H1 (cell line): Measurements from ENCODE around the gene ITGA8. TPM values are rescaled to one million over a fixed set of nuclear protein-coding genes. Genes with fewer than 3 reads are reported as not detected.

Source experiments
- KDM5A ChIP-seq: fragments of 200-600 bp; IDR thresholded peaks from 2 replicates; pipeline ENCODE4 v1.7.1; 2012; ENCODE audit warnings: mild to moderate bottlenecking, low read length, inconsistent platforms, mixed read lengths
- NRF1 ChIP-seq: IDR thresholded peaks from 2 replicates; pipeline ENCODE4 v1.6.1; 2011; ENCODE audit warnings: mild to moderate bottlenecking, low read depth, low read length, improper control_type of control experiment
- polyA plus RNA-seq, 7 experiments: library from polyadenylated mRNA; depleted of rRNA in 3 of 7; stranded (reverse) in 5 of 7; unstranded in 2 of 7; fragments of >200 nt in 5 of 7; fragments of 200-250 nt in 2 of 7; gene quantifications; 1 replicate in 5 of 7; 2 replicates in 1 of 7; 4 replicates in 1 of 7; pipeline versions ENCODE4 v1.2.1 to v1.2.3, GENCODE V29; 2011 to 2013; ENCODE audit warnings: missing spikeins in 2 of 7, mixed read lengths in 2 of 7
- total RNA-seq: library from RNA; stranded (reverse); fragmentation: NEBNext Ultra II Directional; extraction: Animal tissue kit (Norgen Biotek cat#: 25700); gene quantifications from 2 replicates; pipeline ENCODE4 v1.2.1, GENCODE V29; 2021

ITGA8 gene
- total and polyA plus RNA-seq, 2 of the 8 experiments (the other 6 are each of a cell fraction or from before 2014, with no cell fraction given), result not detected

- TF ChIP-seq NRF1 (no peak), KDM5A (no peak)
- TF ChIP-seq, all 59 proteins: peak for 0
Observed at GRCh38 chr10:15723803-15724202, 4.1 kb upstream of the ITGA8 start (continued).
